DMS 273 treated with DMSO at 0.1 percent for 48 hours (cell line): Measurements from ENCODE around the gene E2F2.

Experiments used
- DNase-seq: peaks from one replicate; lab custom pipeline; 2025; lab: John Stamatoyannopoulos, UW

Gene E2F2

GRCh38 chr1:23481904-23482303 lies 49.1 kb downstream of the E2F2 start:
- no peak for DNase-seq

GRCh38 chr1:23481026-23481597 lies 49.9 kb downstream of the E2F2 start:
- no peak for DNase-seq

- DNase-seq = no peak
Measured at GRCh38 chr1:23480187-23481025, 50.6 kb downstream of the E2F2 start.

- no peak for DNase-seq
Measured at GRCh38 chr1:23479666-23479941, 51.4 kb downstream of the E2F2 start.

GRCh38 chr1:23478896-23479665 lies 52.0 kb downstream of the E2F2 start:
- DNase-seq = no peak

- DNase-seq = no peak
Measured at GRCh38 chr1:23477359-23478144, 53.5 kb downstream of the E2F2 start.

- DNase-seq = no peak
Measured at GRCh38 chr1:23475641-23476040, 55.4 kb downstream of the E2F2 start.

- DNase-seq = no peak
Measured at GRCh38 chr1:23475134-23475628, 55.9 kb downstream of the E2F2 start.

- DNase-seq = no peak
Measured at GRCh38 chr1:23473037-23473800, 57.8 kb downstream of the E2F2 start.

- no peak for DNase-seq
Measured at GRCh38 chr1:23472351-23473036, 58.5 kb downstream of the E2F2 start.

GRCh38 chr1:23471473-23472075 lies 59.5 kb downstream of the E2F2 start:
- no peak for DNase-seq

- DNase-seq = no peak
Measured at GRCh38 chr1:23470282-23471070, 60.6 kb downstream of the E2F2 start.

- no peak for DNase-seq
Measured at GRCh38 chr1:23469372-23469982, 61.6 kb downstream of the E2F2 start.

GRCh38 chr1:23466423-23466989 lies 64.5 kb downstream of the E2F2 start:
- DNase-seq = no peak

GRCh38 chr1:23463286-23463685 lies 67.7 kb downstream of the E2F2 start:
- no peak for DNase-seq

GRCh38 chr1:23462766-23463165 lies 68.3 kb downstream of the E2F2 start:
- no peak for DNase-seq

GRCh38 chr1:23461050-23461449 lies 70.0 kb downstream of the E2F2 start:
- no peak for DNase-seq

- DNase-seq = no peak
Measured at GRCh38 chr1:23460519-23460918, 70.5 kb downstream of the E2F2 start.

- no peak for DNase-seq
Measured at GRCh38 chr1:23459338-23459757, 71.7 kb downstream of the E2F2 start.
